OCI-LY1 (cell line): ENCODE results near the gene IHH.

Experiments used
- H2AFZ ChIP-seq: fragments of 200-600 bp; sonication (generic), shearing (Covaris generic); 2 replicates; pipeline ENCODE4 v1.6.0; 2014; ENCODE audit warnings: antibody characterized with exemption, mild to moderate bottlenecking, low read length
- H3F3A ChIP-seq: fragments of 200-600 bp; sonication (generic), shearing (Covaris generic); 2 replicates; pipeline ENCODE4 v1.6.0; 2014; ENCODE audit warnings: mild to moderate bottlenecking, antibody characterized with exemption, low read length, moderate library complexity; ENCODE audit not compliant: insufficient read depth
- H3K27ac ChIP-seq: fragments of 200-600 bp; sonication (generic); 2 replicates; pipeline ENCODE4 v1.5.1; 2014; ENCODE audit warnings: low read length, mixed run types, mild to moderate bottlenecking, low read depth; ENCODE audit not compliant: poor library complexity, severe bottlenecking
- H3K27me3 ChIP-seq: fragments of 200-600 bp; sonication (generic); 2 replicates; pipeline ENCODE4 v1.6.0; 2014; ENCODE audit warnings: antibody characterized with exemption, mild to moderate bottlenecking, low read length, moderate library complexity; ENCODE audit not compliant: insufficient read depth
- H3K36me3 ChIP-seq: fragments of 200-600 bp; sonication (generic); 2 replicates; pipeline ENCODE4 v1.6.1; 2014; ENCODE audit warnings: mild to moderate bottlenecking, antibody characterized with exemption, low read length, moderate library complexity, mixed read lengths; ENCODE audit not compliant: insufficient read depth
- H3K4me1 ChIP-seq: fragments of 200-600 bp; sonication (generic); 2 replicates; pipeline ENCODE4 v1.5.1; 2014; ENCODE audit warnings: mild to moderate bottlenecking, low read length, moderate library complexity; ENCODE audit not compliant: insufficient read depth, severe bottlenecking
- H3K4me2 ChIP-seq: fragments of 200-600 bp; sonication (generic), shearing (Covaris generic); 2 replicates; pipeline ENCODE4 v1.6.1; 2014; ENCODE audit warnings: low read length
- H3K4me3 ChIP-seq: fragments of 200-600 bp; sonication (generic); 2 replicates; pipeline ENCODE4 v1.5.1; 2014; ENCODE audit warnings: low read length, low read depth, mild to moderate bottlenecking, mixed read lengths; ENCODE audit not compliant: poor library complexity, severe bottlenecking
- H3K79me2 ChIP-seq: fragments of 200-600 bp; shearing (Covaris generic); 2 replicates; pipeline ENCODE4 v1.6.1; 2016; ENCODE audit warnings: mixed run types, low read length, mixed read lengths; ENCODE audit not compliant: insufficient read depth
- H3K9ac ChIP-seq: fragments of 200-600 bp; sonication (generic), shearing (Covaris generic); 2 replicates; pipeline ENCODE4 v1.6.1; 2014; ENCODE audit warnings: mild to moderate bottlenecking, low read length, mixed read lengths
- H3K9me2 ChIP-seq: fragments of 200-600 bp; sonication (generic), shearing (Covaris generic); 2 replicates; pipeline ENCODE4 v1.6.1; 2014; ENCODE audit warnings: low read depth, mild to moderate bottlenecking, low read length, mixed read lengths
- H3K9me3 ChIP-seq: fragments of 200-600 bp; shearing (Covaris generic); 2 replicates; pipeline ENCODE4 v1.6.1; 2014; ENCODE audit warnings: low read length, mixed read lengths
- H4K20me1 ChIP-seq: fragments of 200-600 bp; sonication (generic), shearing (Covaris generic); 2 replicates; pipeline ENCODE4 v1.6.0; 2016; ENCODE audit warnings: mild to moderate bottlenecking, low read length; ENCODE audit not compliant: insufficient read depth
- CTCF ChIP-seq: fragments of 200-600 bp; sonication (generic), shearing (Covaris generic); IDR thresholded peaks from 2 replicates; pipeline ENCODE4 v1.5.1; 2017; ENCODE audit warnings: mild to moderate bottlenecking, antibody characterized with exemption, low read length, moderate library complexity, mixed read lengths
- EZH2 ChIP-seq: fragments of 200-600 bp; sonication (generic), shearing (Covaris generic); IDR thresholded peaks from 2 replicates; pipeline ENCODE4 v1.8.0; 2017; ENCODE audit warnings: borderline replicate concordance, mixed run types, mild to moderate bottlenecking, antibody characterized with exemption, low read length, moderate library complexity, mixed read lengths

IHH gene

GRCh38 chr2:219059375-219059724, 1.4 kb downstream of the IHH start:
- Histone ChIP-seq H3K4me3 (no peak overlapping the region), H3F3A (no peaks in the 10 kb centered on the region), H4K20me1 (no peaks in the 10 kb centered on the region), H3K27me3 (no peaks in the 10 kb centered on the region; the same call in 1 of the 2 replicates), H3K79me2 (no peaks in the 10 kb centered on the region), H3K4me1 (no peaks in the 10 kb centered on the region), H3K9me2 (no peaks in the 10 kb centered on the region), H3K36me3 (no peaks in the 10 kb centered on the region), H3K9me3 (no peaks in the 10 kb centered on the region), H3K4me2 (no peak overlapping the region), H3K27ac (no peak overlapping the region), H2AFZ (no peak overlapping the region), H3K9ac (no peak overlapping the region)
- no peak for TF ChIP-seq CTCF
- no peak for TF ChIP-seq EZH2

GRCh38 chr2:219058541-219059374, 2.0 kb downstream of the IHH start:
- no peaks in the 10 kb centered on the region for H3F3A ChIP-seq
- H3K4me1 ChIP-seq, result no peaks in the 10 kb centered on the region
- H3K27me3 ChIP-seq, result no peaks in the 10 kb centered on the region; the same call in 1 of the 2 replicates
- no peaks in the 10 kb centered on the region for H3K9me3 ChIP-seq
- no peak overlapping the region for H3K9ac ChIP-seq
- H4K20me1 ChIP-seq, result no peaks in the 10 kb centered on the region
- no peak overlapping the region for H3K4me2 ChIP-seq
- no peak overlapping the region for H3K4me3 ChIP-seq
- no peak overlapping the region for H3K27ac ChIP-seq
- TF ChIP-seq CTCF, result no peak
- TF ChIP-seq EZH2, result no peak
- no peaks in the 10 kb centered on the region for H3K9me2 ChIP-seq
- no peak overlapping the region for H2AFZ ChIP-seq
- no peaks in the 10 kb centered on the region for H3K79me2 ChIP-seq
- no peaks in the 10 kb centered on the region for H3K36me3 ChIP-seq

DNA sequence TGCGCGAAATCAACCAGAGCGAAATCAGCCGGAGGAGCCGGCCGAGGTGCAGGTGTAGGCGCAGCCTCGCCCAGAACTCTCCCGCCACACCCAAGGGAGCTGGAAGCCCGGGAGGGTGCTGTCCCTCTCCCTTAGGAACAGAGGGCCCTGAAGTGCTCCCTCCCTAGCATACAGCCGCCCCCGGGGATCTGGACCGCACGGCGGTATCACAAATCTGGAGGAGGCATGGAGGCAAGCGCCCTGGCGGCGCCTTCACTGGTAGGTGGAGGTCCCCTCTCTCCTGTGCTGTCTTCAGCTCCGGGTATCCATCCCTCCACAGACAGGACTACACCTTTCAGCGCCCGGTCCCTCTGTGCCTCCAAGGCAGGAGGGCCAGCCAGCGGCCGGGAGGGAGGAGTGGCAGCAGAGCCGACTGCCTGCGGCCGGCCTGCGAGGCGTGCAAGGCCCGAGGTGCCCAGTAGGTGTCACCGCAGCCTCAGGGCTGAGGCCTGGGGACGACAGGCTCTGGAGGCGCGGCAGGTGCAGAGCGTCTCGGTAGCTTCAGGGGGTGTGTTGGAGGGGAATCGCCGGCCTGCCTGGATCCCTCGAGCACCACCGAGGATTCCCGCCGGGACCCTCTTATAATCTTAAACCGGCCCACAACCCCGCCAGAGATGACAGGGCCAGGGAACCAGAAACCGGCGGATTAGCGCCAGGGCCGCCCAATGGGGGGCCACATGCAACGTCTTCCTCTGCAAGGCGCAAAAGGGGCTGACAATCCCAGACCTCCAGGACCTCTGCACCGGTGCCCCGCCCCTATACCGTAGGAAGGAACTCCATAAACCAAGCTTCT, 2.8 kb downstream of the IHH start:
- no peaks in the 10 kb centered on the region for H3K79me2 ChIP-seq
- no peaks in the 10 kb centered on the region for H3K9me2 ChIP-seq
- no peak overlapping the region for H3K27ac ChIP-seq
- no peaks in the 10 kb centered on the region for H3K4me1 ChIP-seq
- H3K9ac ChIP-seq, result no peak overlapping the region
- TF ChIP-seq CTCF, result peak; percentile 81
- TF ChIP-seq EZH2, result no peak
- no peaks in the 10 kb centered on the region for H3K9me3 ChIP-seq
- no peak overlapping the region for H2AFZ ChIP-seq
- no peak overlapping the region for H3K4me2 ChIP-seq
- H4K20me1 ChIP-seq, result no peaks in the 10 kb centered on the region
- H3K36me3 ChIP-seq, result no peaks in the 10 kb centered on the region
- H3F3A ChIP-seq, result no peaks in the 10 kb centered on the region
- no peaks in the 10 kb centered on the region; the same call in 1 of the 2 replicates for H3K27me3 ChIP-seq
- no peak overlapping the region for H3K4me3 ChIP-seq
